ENCODE measurements around the gene PML.
"Not testable (repeated sequence)": the region's sequence is repeated elsewhere in the genome, so short reads cannot be mapped to it uniquely, and the experiment has no call there.

The PML gene

GRCh38 chr15:74064822-74065221, 70.3 kb downstream of the PML start:
- DNase-seq: not testable (repeated sequence)

GRCh38 chr15:74065684-74066411, 71.3 kb downstream of the PML start:
- DNase-seq: peak; percentile 36

GRCh38 chr15:74071645-74072044, 77.1 kb downstream of the PML start:
- DNase-seq: not testable (repeated sequence)

GRCh38 chr15:74072132-74072531, 77.6 kb downstream of the PML start:
- not testable (repeated sequence) for DNase-seq

GRCh38 chr15:74072614-74073337, 78.3 kb downstream of the PML start:
- peak; percentile 13 for DNase-seq

GRCh38 chr15:74075781-74076180, 81.3 kb downstream of the PML start:
- not testable (repeated sequence) for DNase-seq

- DNase-seq: not testable (repeated sequence)
These were observed 87.9 kb downstream of the PML start, which contains the start of gene GOLGA6A for GRCh38 chr15:74082450-74082849. Gene GOLGA6A (minus strand): TSS chr15:74082550. CDS start chr15:74082509, 41 bp downstream.

GRCh38 chr15:74094567-74094966, 100.1 kb downstream of the PML start:
- not testable (repeated sequence) for DNase-seq

- DNase-seq: not testable (repeated sequence)
These were observed 101.1 kb downstream of the PML start for GRCh38 chr15:74095610-74096009.

GRCh38 chr15:74096753-74097474, 102.4 kb downstream of the PML start:
- not testable (repeated sequence) for DNase-seq

Measured in activated effector memory CD4-positive, alpha-beta T cell treated with Interleukin-2 at 50 U/mL for 16 hours (primary cell).